Type B pancreatic cell (in vitro differentiated cells): Measurements from ENCODE around the gene KHDRBS1. TPM values are rescaled to one million over a fixed set of nuclear protein-coding genes. Genes with fewer than 3 reads are reported as not detected.

Experiments
- DNase-seq: peaks from one replicate; pipeline ENCODE4 v3.0.0; 2021; ENCODE audit warnings: mixed read lengths; ENCODE audit not compliant: unreplicated experiment; ENCODE audit errors: extremely low spot score
- H3K27ac Mint-ChIP-seq: 2 replicates; pipeline ENCODE4 v1.8.0; 2021; ENCODE audit warnings: mild to moderate bottlenecking, mixed read lengths
- H3K27me3 Mint-ChIP-seq: 2 replicates; pipeline ENCODE4 v1.8.0; 2021; ENCODE audit warnings: mixed read lengths
- H3K36me3 Mint-ChIP-seq: 2 replicates; pipeline ENCODE4 v1.8.0; 2021; ENCODE audit warnings: mixed read lengths
- H3K4me1 Mint-ChIP-seq: one replicate; pipeline ENCODE4 v1.8.0; 2021; ENCODE audit warnings: mixed read lengths; ENCODE audit not compliant: unreplicated experiment
- H3K4me3 Mint-ChIP-seq: 2 replicates; pipeline ENCODE4 v1.8.0; 2021; ENCODE audit warnings: mild to moderate bottlenecking, mixed read lengths
- H3K9me3 Mint-ChIP-seq: 2 replicates; pipeline ENCODE4 v1.8.0; 2021; ENCODE audit warnings: mixed read lengths
- CTCF ChIP-seq: fragments of 200-600 bp; sonication (generic); conservative IDR thresholded peaks from 2 replicates; pipeline ENCODE4 v1.5.0; 2021; ENCODE audit warnings: antibody characterized with exemption, mild to moderate bottlenecking
- total RNA-seq: library from RNA; stranded (reverse); gene quantifications from 2 replicates; pipeline ENCODE4 v1.2.1, GENCODE V29; 2021; ENCODE audit warnings: low replicate concordance

KHDRBS1 gene
- total RNA-seq, 1 donor from 2014 or later, result 202 TPM

GRCh38 chr1:32044234-32044633, 30.6 kb downstream of the KHDRBS1 start:
- no peak for TF ChIP-seq CTCF
- no peaks in the 10 kb centered on the region for H3K27me3 Mint-ChIP-seq
- H3K27ac Mint-ChIP-seq, result no peak overlapping the region
- H3K4me1 Mint-ChIP-seq, result no peaks in the 10 kb centered on the region
- no peaks in the 10 kb centered on the region for H3K9me3 Mint-ChIP-seq
- peaks cover 35% of the 10 kb centered on the region for H3K36me3 Mint-ChIP-seq
- no peak for DNase-seq
- H3K4me3 Mint-ChIP-seq, result no peak overlapping the region

- no peaks in the 10 kb centered on the region for H3K27me3 Mint-ChIP-seq
- no peaks in the 10 kb centered on the region for H3K9me3 Mint-ChIP-seq
- H3K4me3 Mint-ChIP-seq, result no peak overlapping the region
- TF ChIP-seq CTCF, result no peak
- no peak overlapping the region for H3K27ac Mint-ChIP-seq
- H3K36me3 Mint-ChIP-seq, result peaks cover 33% of the 10 kb centered on the region
- no peaks in the 10 kb centered on the region for H3K4me1 Mint-ChIP-seq
- peak; percentile 6 for DNase-seq
These were observed 32.1 kb downstream of the KHDRBS1 start for GRCh38 chr1:32045772-32046171.

GRCh38 chr1:32047701-32048100, 34.0 kb downstream of the KHDRBS1 start:
- no peaks in the 10 kb centered on the region for H3K4me1 Mint-ChIP-seq
- peaks cover 31% of the 10 kb centered on the region for H3K36me3 Mint-ChIP-seq
- H3K27ac Mint-ChIP-seq, result no peak overlapping the region
- no peaks in the 10 kb centered on the region for H3K27me3 Mint-ChIP-seq
- no peak overlapping the region for H3K4me3 Mint-ChIP-seq
- TF ChIP-seq CTCF, result no peak
- H3K9me3 Mint-ChIP-seq, result no peaks in the 10 kb centered on the region
- no peak for DNase-seq

GRCh38 chr1:32048440-32048839, 34.8 kb downstream of the KHDRBS1 start:
- H3K27ac Mint-ChIP-seq, result no peak overlapping the region
- no peak for TF ChIP-seq CTCF

GRCh38 chr1:32051706-32052105, 38.0 kb downstream of the KHDRBS1 start:
- no peak for DNase-seq
- Mint-ChIP-seq H3K4me1 (no peaks in the 10 kb centered on the region), H3K27ac (no peak overlapping the region), H3K27me3 (no peaks in the 10 kb centered on the region), H3K9me3 (no peaks in the 10 kb centered on the region), H3K4me3 (no peak overlapping the region), H3K36me3 (peaks cover 33% of the 10 kb centered on the region)
- TF ChIP-seq CTCF, result no peak

More at GRCh38 chr1:32048440-32048839, 34.8 kb downstream of the KHDRBS1 start:
- no peak for DNase-seq
- Mint-ChIP-seq H3K4me1 (no peaks in the 10 kb centered on the region), H3K36me3 (peaks cover 32% of the 10 kb centered on the region), H3K9me3 (no peaks in the 10 kb centered on the region), H3K27me3 (no peaks in the 10 kb centered on the region), H3K4me3 (no peak overlapping the region)

- DNase-seq, result no peak
- H3K4me1 Mint-ChIP-seq, result no peaks in the 10 kb centered on the region
- no peaks in the 10 kb centered on the region for H3K27me3 Mint-ChIP-seq
- H3K9me3 Mint-ChIP-seq, result no peaks in the 10 kb centered on the region
- no peak overlapping the region for H3K4me3 Mint-ChIP-seq
- peaks cover 37% of the 10 kb centered on the region for H3K36me3 Mint-ChIP-seq
- TF ChIP-seq CTCF, result no peak
- H3K27ac Mint-ChIP-seq, result no peak overlapping the region
These were observed 39.2 kb downstream of the KHDRBS1 start for GRCh38 chr1:32052887-32053286.
